Parietal lobe (tissue), 1 donor: ENCODE data around the gene RARRES2. TPM values are rescaled to one million over a fixed set of nuclear protein-coding genes. Genes with fewer than 3 reads are reported as not detected.

Experiments
- total RNA-seq: library from RNA; depleted of rRNA; stranded (reverse); fragments of >200 nt; gene quantifications from one replicate; pipeline ENCODE4 v1.2.3, GENCODE V29; 2014

The RARRES2 gene
- 5.0 TPM for total RNA-seq

DNA sequence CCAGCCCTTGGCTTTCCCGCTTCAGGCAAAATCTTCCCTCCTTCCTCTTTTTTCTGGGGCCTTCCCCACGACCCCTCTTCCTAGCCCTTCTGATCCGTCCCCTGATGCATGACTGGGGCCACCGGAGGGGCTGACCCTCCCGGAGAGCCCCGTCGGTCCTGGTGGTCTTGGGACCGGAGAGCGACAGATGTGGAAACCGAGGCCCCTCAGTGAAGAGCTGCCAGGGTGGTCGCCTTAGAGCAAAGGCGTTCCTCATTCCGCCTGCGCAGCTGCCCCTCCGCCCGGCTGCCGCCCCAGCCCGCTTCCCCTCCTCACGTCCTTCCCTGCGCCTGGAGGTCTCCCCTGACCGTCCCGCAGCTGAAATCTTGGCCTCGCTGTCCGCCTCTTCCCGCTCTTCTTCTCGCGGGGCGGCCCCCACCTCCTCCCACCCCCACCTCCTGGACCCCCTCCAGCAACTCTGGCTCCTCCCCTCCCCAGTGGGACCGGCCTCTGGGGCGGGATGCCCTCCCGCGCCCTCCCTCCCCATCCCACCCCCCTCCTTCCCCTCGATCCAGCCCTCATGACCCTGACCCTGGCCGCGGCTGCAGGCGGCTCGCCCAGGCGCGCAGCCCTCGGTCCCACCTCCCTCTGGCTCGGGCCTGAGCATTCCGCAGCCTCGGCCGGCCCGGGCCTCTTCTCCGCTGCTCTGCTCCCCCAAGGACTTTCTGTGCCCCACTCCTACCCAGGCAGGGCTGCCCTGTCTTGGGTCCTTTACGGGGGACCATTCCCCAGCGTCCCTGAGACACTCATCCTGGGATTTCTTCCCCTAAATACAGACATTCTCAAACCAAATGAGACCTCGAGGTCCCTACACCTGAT lies at the start of gene RARRES2:
RARRES2 (minus strand) TSS at position 367 of the 858 bp plus-strand sequence. CDS start 1,020 bp downstream, outside the sequence.

DNA sequence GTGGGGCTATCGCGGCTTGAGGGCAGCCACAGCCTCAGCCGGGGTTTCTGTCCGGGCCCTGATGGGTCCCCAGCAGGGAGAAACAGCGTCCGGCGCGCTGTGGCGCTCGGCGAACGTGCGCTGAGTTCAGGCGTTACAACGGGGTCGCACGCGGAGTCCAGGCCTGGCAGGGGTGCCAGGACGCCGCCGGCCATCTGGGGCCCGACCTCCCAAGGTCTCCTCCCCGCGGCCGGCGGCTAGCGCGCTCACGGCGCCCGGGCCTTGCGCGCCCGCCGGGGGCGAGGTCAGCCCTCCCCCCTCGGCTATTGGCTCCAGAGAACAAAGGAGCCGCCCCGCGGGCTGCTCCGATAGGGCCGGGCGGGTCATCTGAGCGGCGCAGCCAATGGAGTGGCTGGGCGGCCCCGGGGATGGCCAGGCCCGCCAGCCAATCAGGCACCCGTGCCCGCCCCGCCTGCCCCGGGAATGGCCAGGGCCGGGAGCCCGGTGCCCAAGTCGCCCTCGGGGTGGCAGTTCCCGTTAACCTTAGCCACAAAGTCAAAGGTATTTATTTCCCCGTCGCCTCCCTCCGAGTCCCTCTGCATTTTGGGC lies 37.5 kb upstream of the RARRES2 start, which contains the start of gene ZNF775:
ZNF775 (plus strand) TSS at position 478 of the 588 bp plus-strand sequence. CDS start 9,141 bp downstream, outside the sequence.

DNA sequence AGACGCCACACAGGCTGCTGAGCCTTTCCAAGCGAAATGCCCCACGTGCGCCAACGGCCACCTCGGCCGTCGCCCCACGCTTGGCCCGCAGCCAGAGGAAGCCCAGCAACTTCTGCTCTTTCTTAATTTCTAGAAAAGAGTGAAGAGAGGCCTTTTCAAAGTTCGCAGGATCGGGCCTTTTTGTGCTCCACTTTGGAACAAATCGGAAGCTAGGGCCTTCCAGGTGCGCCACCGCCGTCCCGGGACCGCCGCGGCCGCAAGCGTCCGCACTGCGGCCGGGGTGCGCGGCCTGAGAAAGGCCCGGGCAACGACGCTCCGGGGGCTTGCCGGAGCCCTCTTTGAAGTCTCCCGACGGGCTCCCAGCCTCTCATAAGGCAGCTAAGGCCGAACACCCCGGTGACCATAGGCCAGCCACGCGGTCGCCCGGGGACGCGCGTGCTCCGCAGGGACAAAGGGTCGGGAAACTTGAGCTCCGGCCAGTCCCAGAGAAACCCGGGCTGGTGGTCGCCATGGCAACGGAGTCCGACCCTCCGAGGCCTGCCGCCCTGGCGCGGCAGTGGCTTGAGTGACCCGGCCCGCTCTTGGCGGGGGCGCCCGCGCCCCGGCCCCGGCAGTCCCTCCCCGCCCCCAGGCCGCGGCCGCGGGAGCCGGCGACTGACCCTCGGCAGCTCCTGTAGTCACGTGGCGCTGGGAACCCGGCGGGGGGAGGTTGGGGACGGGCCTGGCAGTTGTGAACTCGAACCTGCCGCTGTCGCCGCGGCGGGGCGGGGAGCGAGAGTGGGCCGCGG lies 26.9 kb upstream of the RARRES2 start, which contains the start of gene REPIN1:
REPIN1 (plus strand) TSS at position 727 of the 788 bp plus-strand sequence. CDS start 890 bp downstream, outside the sequence.

DNA sequence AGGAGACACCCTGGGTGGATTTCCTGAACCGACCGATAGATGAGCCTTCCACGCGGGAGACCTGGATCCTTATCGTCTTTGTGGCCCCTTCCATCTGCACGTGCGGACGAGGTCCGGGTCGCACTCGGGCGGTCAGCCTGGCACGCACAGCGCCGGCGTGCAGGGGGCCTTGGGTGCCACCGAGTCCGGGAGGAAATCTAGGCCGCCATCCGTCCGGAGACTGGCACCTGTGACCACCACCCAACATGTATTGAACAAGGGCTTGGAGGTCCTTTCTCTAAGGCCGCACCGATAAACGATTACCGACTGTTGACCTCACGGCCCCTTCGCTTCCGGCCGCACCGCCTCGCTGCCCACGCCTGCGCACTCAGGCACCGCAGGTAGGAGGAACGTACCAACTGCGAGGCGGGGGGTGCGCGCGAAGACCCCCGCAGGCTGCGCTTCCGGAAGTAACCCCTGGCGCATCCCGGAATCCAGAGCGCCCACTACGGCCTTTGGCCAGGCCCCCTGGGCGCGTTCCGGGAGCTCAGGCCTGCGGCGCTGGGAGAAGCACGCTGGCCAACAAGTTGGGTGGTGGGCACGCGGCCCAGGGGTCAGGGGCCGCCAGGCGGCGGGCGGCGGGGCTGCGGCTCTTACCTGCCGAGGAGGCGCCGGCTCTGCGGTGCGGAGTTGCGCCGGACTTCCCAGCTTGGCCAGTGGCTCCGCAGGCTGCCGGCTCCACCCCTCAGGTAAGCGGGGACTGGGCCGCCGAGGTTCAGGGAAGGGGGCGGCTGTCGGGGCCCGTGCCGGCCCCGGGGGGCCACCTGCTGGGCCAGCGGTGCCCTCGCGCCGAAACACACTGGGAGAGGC lies 18.4 kb downstream of the RARRES2 start, which contains the start of the genes ACTR3C and LRRC61:
ACTR3C (minus strand) TSS at position 713 of the 849 bp plus-strand sequence. CDS start 28,249 bp downstream, outside the sequence.
LRRC61 (plus strand) TSS at position 523 of the 849 bp plus-strand sequence. CDS start 13,507 bp downstream, outside the sequence.

Other genes starting within 250 kb of the RARRES2 start
- 16.3 TPM for gene LRRC61, start 18.3 kb downstream of the RARRES2 start, total RNA-seq
- 12.2 TPM for gene ACTR3C, start 18.1 kb downstream of the RARRES2 start, total RNA-seq
- 41.0 TPM for gene REPIN1, start 27.2 kb upstream of the RARRES2 start, total RNA-seq
- gene ZNF775, start 37.7 kb upstream of the RARRES2 start, total RNA-seq, result 10.0 TPM
- gene GIMAP8, start 109.0 kb upstream of the RARRES2 start, total RNA-seq, result 1.3 TPM
- gene GIMAP7, start 173.2 kb upstream of the RARRES2 start, total RNA-seq, result 1.6 TPM
- 3.4 TPM for gene GIMAP4, start 225.8 kb upstream of the RARRES2 start, total RNA-seq